Loucy (cell line): ENCODE data around the gene SUN5.

Experiments used
- CTCF ChIP-seq: fragments of 200-600 bp; sonication (generic); conservative IDR thresholded peaks from 2 replicates; pipeline ENCODE4 v1.5.1; 2014; ENCODE audit warnings: mild to moderate bottlenecking, antibody characterized with exemption, low read length
- EZH2phosphoT487 ChIP-seq: fragments of 200-600 bp; IDR thresholded peaks from 2 replicates; pipeline ENCODE4 v1.6.1; 2018; ENCODE audit warnings: antibody characterized with exemption, mild to moderate bottlenecking, moderate library complexity, borderline replicate concordance

- TF ChIP-seq CTCF (no peak), EZH2phosphoT487 (no peak)
Measured at GRCh38 chr20:33030076-33030475, 25.8 kb upstream of the SUN5 start.
